Right atrium auricular region (tissue), 2 donors: ENCODE results near the gene HACD4. TPM values are rescaled to one million over a fixed set of nuclear protein-coding genes. Genes with fewer than 3 reads are reported as not detected.

Experiments
- DNase-seq: peaks from one replicate; pipeline ENCODE4 v3.0.0-alpha.2; 2019; ENCODE audit warnings: low spot score
- H3K27ac ChIP-seq, 2 donors: fragments of 200-600 bp; sonication (generic); 1 replicate in 1 of 2; 2 replicates in 1 of 2; pipeline ENCODE4 v1.5.1; 2016 to 2019
- H3K27me3 ChIP-seq, 2 donors: fragments of 200-600 bp; sonication (generic); one replicate each; pipeline versions ENCODE4 v1.5.1 to v1.6.0; 2017 to 2019
- H3K36me3 ChIP-seq: fragments of 200-600 bp; sonication (generic); one replicate; pipeline ENCODE4 v1.5.1; 2016
- H3K4me1 ChIP-seq, 2 donors: fragments of 200-600 bp; sonication (generic); one replicate each; pipeline versions ENCODE4 v1.5.1 to v1.6.0; 2017 to 2019
- H3K4me3 ChIP-seq, 2 donors: fragments of 200-600 bp; sonication (generic); 1 replicate in 1 of 2; 2 replicates in 1 of 2; pipeline ENCODE4 v1.5.1; 2017 to 2019; ENCODE audit warnings: mild to moderate bottlenecking in 1 of 2, moderate library complexity in 1 of 2
- H3K9me3 ChIP-seq, 2 donors: fragments of 200-600 bp; sonication (generic); one replicate each; pipeline ENCODE4 v1.5.1; 2019
- CTCF ChIP-seq, 2 donors: fragments of 200-600 bp; sonication (generic); IDR thresholded peaks; one replicate each; pipeline ENCODE4 v1.5.1; 2019; ENCODE audit warnings: antibody characterized with exemption in 2 of 2
- total RNA-seq, 2 donors: library from RNA; depleted of rRNA; stranded (reverse); fragments of >200 nt; gene quantifications; one replicate each; pipeline ENCODE4 v1.1.0, GENCODE V29; 2016

HACD4 gene
- total RNA-seq, 2 donors from 2014 or later, result 0.82 to 1.7 TPM

- Histone ChIP-seq H3K27me3 (no peaks in the 10 kb centered on the region), H3K27ac (no peak overlapping the region), H3K4me1 (no peaks in the 10 kb centered on the region), H3K4me3 (no peak overlapping the region), H3K9me3 (no peaks in the 10 kb centered on the region), H3K36me3 (no peaks in the 10 kb centered on the region)
- no peak for DNase-seq
- TF ChIP-seq CTCF (IDR thresholded peaks at IDR 0.05), result no peak
Measured at GRCh38 chr9:21016701-21017491, 14.5 kb downstream of the HACD4 start.

- Histone ChIP-seq H3K36me3 (no peaks in the 10 kb centered on the region), H3K9me3 (no peaks in the 10 kb centered on the region), H3K27me3 (no peaks in the 10 kb centered on the region), H3K27ac (no peak overlapping the region), H3K4me1 (no peaks in the 10 kb centered on the region), H3K4me3 (no peak overlapping the region)
- TF ChIP-seq CTCF (IDR thresholded peaks at IDR 0.05), result no peak
- no peak for DNase-seq
Measured at GRCh38 chr9:21015995-21016394, 15.4 kb downstream of the HACD4 start.

GRCh38 chr9:21015129-21015815, 16.2 kb downstream of the HACD4 start:
- H3K27ac ChIP-seq, result no peak overlapping the region
- no peak for DNase-seq
- H3K4me1 ChIP-seq, result no peaks in the 10 kb centered on the region
- TF ChIP-seq CTCF (IDR thresholded peaks at IDR 0.05), result no peak
- H3K9me3 ChIP-seq, result no peaks in the 10 kb centered on the region
- H3K4me3 ChIP-seq, result no peak overlapping the region
- no peaks in the 10 kb centered on the region for H3K36me3 ChIP-seq
- no peaks in the 10 kb centered on the region for H3K27me3 ChIP-seq

- no peaks in the 10 kb centered on the region for H3K27me3 ChIP-seq
- no peaks in the 10 kb centered on the region for H3K36me3 ChIP-seq
- TF ChIP-seq CTCF (IDR thresholded peaks at IDR 0.05), result no peak
- no peaks in the 10 kb centered on the region for H3K4me1 ChIP-seq
- H3K4me3 ChIP-seq, result no peak overlapping the region
- no peak overlapping the region for H3K27ac ChIP-seq
- DNase-seq, result no peak
- H3K9me3 ChIP-seq, result peaks cover 0 to 12% of the 10 kb centered on the region in 2 donors
Measured at GRCh38 chr9:21002040-21002439, 29.4 kb downstream of the HACD4 start.

- Histone ChIP-seq H3K4me3 (no peak overlapping the region), H3K27ac (no peak overlapping the region), H3K27me3 (no peaks in the 10 kb centered on the region), H3K4me1 (no peaks in the 10 kb centered on the region), H3K9me3 (peaks cover 0 to 12% of the 10 kb centered on the region in 2 donors), H3K36me3 (peaks cover under 1% of the 10 kb centered on the region)
- TF ChIP-seq CTCF (IDR thresholded peaks at IDR 0.05), result no peak
- DNase-seq, result no peak
Measured at GRCh38 chr9:21001581-21001980, 29.9 kb downstream of the HACD4 start.
